Suprapubic skin (tissue), 4 donors: ENCODE data around the gene ENG.
A peak's percentile ranks its signal among the peaks of the same experiment; 100 is the strongest.

Experiments
- POLR2A ChIP-seq, 2 donors: fragments of 450-650 bp; IDR thresholded peaks; one replicate each; pipeline ENCODE4 v1.6.1; 2017; ENCODE audit warnings: antibody characterized with exemption in 2 of 2, mild to moderate bottlenecking in 2 of 2, moderate library complexity in 2 of 2
- POLR2AphosphoS5 ChIP-seq, 3 donors: sonication (generic); formaldehyde crosslinking; IDR thresholded peaks; one replicate each; pipeline ENCODE4 v1.6.1; 2017; ENCODE audit warnings: antibody characterized with exemption in 3 of 3
- TF ChIP-seq, protein P1 (sequence below), 2 donors: fragments of 200-600 bp in 1 of 2; fragments of 450-650 bp in 1 of 2; sonication (generic) in 1 of 2; IDR thresholded peaks; one replicate each; pipeline ENCODE4 v1.5.1; 2016 to 2019; ENCODE audit warnings: antibody characterized with exemption in 2 of 2, mild to moderate bottlenecking in 1 of 2, moderate library complexity in 1 of 2

DNA sequence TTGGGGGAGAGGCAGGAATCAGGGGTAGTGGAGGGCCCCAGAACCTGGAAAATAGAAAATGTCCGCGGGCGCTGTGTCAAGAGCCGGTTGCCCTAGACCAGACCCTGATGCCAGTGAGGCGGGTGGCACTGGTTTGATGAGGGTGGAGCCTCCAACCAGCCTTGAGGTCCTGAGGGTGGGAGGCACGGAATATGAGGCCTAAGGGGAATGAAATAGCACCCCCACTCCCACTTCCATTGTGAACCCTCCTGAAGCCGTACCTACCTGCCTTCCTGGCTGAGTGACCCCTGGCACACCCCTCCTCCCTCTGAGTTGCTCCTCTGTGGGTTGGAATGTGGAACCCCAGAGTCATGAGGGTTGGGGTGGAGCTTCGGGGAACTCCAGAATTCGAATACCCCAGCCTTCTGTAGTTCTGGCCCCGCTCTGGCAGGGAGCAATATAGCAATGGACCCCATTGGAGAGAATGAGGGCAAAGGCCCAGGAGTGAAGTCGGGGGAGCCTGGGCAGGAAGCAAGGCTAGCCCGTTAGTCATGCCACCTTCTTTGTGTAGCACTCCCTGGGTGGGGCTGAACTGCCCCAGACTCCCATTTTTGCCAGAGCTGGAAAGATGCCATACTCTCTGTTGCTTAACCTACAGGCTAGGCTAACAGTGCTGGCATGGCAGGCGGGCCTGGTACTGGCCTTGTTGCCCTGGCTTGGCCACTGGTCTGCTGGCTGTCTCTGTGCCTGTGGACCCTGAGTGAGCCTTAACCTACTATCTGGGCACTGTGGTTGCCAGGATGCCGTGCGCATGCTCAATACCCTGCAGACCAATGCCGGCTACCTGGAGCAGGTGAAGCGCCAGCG lies 50.7 kb downstream of the ENG start:
- TF ChIP-seq, protein P1, sequence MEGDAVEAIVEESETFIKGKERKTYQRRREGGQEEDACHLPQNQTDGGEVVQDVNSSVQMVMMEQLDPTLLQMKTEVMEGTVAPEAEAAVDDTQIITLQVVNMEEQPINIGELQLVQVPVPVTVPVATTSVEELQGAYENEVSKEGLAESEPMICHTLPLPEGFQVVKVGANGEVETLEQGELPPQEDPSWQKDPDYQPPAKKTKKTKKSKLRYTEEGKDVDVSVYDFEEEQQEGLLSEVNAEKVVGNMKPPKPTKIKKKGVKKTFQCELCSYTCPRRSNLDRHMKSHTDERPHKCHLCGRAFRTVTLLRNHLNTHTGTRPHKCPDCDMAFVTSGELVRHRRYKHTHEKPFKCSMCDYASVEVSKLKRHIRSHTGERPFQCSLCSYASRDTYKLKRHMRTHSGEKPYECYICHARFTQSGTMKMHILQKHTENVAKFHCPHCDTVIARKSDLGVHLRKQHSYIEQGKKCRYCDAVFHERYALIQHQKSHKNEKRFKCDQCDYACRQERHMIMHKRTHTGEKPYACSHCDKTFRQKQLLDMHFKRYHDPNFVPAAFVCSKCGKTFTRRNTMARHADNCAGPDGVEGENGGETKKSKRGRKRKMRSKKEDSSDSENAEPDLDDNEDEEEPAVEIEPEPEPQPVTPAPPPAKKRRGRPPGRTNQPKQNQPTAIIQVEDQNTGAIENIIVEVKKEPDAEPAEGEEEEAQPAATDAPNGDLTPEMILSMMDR (IDR thresholded peaks at IDR 0.05): no peak
- TF ChIP-seq POLR2A (IDR thresholded peaks at IDR 0.05): no peak
- TF ChIP-seq POLR2AphosphoS5 (IDR thresholded peaks at IDR 0.05): peak in 1 of 3 donors; percentile 26
